Stimulated activated CD4-positive, alpha-beta T cell treated with anti-CD3 and anti-CD28 coated beads, Interleukin-12 subunit alpha, Interleukin-12 subunit beta, amount 100 ng/mL, for 4 hours (primary cell): ENCODE results near the gene PTPRT.

ENCODE experiments used
- DNase-seq: peaks from one replicate; pipeline ENCODE4 v3.0.0-alpha.2; 2020

PTPRT gene

DNA sequence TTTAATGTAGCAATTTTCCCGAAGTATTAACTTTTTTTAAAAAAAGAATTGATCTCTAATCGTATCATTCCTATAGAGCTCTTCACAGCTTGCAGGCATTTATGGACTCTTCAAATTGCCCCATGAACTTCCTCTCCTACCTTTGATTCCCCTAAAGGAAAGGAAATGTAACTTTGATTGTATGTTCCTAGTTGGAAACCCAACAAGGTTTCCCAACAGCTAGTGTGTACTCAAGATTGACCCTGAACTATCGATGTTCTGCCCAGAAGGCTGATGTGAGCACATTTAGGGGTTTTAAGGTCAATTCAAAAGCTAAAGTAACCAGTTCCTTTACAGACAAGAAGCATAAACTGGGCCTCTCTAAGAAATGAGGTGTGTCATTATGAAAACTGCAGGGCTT is 491.7 kb downstream of the PTPRT start:
- no peak for DNase-seq

- DNase-seq: no peak
Observed at GRCh38 chr20:42690842-42691437, 498.8 kb downstream of the PTPRT start.

DNA sequence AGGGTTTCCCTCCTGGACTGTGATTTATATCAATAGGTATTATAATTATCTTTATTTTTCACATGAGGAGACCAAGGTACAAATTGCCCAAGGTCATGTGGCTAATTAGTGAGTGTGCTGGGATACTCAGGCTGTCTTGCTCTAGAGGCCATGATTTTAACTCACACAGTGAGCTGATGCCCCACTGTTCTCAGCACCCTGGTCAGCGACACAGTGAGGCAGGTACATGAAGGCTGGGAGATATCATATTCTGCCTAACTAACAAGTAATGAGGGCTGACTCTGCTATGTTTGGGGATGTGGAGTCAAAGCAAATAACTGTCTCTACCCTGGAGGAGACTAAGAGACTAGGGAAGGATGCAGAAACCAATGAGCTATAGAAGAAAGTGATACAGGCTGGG is 501.1 kb downstream of the PTPRT start:
- no peak for DNase-seq

DNA sequence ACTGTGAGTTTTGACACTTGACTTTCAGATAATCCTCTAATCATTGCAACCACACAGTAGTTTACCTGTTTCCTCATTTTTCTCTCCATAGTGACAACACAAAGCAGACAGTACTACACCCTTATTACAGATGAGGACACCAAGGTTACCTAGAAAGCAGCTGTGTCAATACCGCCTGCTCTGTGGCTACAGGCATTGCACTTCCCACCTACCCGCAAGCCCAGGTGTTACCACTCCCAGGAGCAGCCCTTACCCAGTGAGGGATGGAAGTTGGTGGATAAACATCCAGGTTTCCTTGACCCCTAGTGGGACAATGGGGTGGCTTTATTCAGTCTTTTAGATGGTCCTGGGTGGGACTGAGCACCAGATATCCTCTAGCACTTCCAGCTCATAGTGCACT is 503.6 kb downstream of the PTPRT start:
- no peak for DNase-seq

DNA sequence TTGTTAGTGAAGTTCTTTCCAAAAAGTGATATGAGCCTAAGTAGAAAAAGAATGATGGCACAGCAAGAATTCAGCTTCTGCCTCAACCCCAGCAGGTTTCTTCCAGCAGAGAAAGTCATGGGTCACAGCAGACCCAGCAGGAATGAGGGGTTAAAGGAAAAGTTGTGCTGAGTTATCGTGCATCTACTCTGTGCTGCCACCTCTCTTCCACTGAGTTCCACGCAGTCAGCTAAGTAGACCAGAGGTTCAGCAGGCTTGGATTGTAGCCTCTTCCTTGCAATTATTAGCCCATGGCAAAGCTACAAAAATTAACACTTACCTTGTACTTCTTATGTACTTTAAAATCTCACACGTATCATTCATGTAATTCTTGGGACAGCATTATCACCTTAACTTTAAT is 510.8 kb downstream of the PTPRT start:
- no peak for DNase-seq

- no peak for DNase-seq
Observed at GRCh38 chr20:42656130-42656529, 533.6 kb downstream of the PTPRT start.

DNA sequence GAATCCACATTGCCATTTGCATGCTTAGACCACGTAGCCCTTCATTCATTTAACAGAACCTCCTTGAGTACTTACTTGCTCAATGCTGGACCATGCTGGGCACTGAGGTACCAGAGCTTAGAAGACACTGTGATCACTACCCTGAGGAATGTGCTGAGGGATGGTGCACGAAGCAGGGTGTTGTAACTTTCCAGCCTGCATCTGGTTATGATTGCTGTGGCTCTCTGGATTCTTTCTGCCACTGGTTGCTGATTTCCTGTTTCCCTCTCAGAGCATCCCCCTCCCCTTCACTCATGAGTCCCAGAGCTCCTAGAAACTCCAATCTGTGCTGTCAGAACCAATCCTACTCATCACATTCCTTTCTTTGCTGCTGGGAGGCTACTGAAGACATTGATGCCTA is 537.4 kb downstream of the PTPRT start:
- DNase-seq: no peak

DNA sequence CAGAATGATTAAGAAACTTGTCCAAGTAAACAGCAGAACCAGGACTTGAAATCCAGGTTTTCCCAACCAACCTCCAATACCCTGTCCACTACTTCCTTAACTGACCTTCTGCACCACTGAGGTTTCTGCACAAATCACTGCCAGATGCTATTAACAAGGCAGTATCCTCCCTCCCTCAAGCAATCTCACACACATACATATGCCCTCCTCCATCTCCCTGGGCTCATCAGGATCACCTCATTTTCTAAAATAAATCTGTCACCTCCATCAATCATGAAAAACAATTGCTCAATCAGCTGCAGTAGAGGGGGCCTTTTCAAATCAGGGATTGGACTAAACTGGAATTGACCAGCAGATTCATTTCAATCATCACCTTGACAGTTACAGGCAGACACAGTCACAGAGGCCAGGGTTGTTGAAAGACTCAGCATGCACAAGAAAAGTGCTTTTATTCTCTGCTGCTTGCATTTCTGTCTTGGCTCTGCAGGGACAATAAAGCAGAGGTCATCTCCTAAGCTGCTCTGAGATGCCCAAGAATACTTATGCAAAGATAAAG is 539.4 kb downstream of the PTPRT start:
- no peak for DNase-seq

DNA sequence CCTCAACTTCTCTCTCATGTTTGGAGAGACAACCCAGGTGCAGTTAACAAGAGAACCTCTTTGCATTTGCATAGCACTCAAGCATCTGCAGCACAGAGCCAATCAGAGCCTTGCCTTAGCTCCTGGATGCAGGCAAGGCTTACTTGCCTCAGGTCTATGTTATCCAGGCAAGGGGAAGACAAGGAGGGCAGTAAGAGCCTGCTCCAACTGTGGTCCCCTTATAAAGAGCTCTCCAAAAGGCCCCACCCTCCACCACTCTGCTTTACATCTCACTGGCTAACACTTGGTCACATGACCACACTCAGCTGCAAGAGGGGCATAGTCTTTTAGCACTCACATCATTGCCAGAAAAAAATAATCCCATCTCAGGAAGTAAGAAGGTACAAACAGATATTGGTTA is 540.0 kb downstream of the PTPRT start:
- no peak for DNase-seq

- no peak for DNase-seq
Observed at GRCh38 chr20:42646250-42646649, 543.5 kb downstream of the PTPRT start.

- no peak for DNase-seq
Observed at GRCh38 chr20:42641886-42642285, 547.8 kb downstream of the PTPRT start.

DNA sequence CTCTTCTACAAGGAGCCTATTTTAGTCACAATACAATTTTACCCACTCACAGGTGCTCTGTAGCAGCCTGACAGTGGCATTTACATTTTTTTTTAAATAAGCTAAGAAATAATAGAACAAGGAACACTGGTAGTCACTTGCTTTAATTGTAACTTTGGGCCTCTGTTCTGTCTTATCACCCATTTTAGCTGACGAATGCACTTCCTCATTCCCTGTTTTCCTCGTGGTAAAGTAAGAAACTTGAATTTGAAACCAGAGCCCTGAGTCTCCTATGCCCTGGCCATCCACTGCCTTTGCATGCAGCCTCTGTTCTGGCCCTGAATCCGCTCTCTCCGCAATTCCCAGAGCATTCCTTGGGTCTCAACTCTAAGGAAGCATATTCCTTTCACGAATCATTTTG is 550.6 kb downstream of the PTPRT start:
- no peak for DNase-seq

DNA sequence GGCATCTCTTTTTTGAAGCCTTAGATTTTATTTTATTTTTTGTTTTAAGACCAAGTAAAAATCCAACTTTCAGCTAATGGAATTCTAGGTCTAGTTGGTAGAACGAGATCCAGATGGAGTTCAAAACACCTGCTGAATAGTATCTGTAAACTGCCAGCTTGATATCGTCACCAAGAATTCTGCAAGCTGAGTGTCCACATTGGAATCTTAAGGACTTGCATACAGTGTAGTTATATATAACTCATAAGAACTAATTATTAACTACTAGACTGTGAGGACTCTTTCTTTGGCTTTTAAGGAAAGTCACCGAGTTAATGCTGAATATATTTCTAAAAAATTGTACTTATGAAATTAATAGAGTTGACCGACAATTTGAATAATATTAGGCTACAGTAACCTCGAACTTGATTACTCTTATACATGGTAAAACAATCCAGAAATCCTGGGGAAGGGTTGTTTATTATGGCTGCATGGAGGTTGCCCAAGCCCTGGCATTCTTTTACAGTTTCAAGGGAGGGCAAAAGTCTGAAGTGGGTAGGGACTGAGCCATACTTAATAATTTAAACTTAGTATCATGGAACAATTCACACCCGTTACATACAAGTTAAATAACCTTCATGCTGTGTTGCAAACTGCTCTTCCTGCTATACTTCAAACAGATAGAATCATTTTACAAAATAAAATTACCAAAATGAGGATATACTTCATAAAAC is 553.9 kb downstream of the PTPRT start:
- no peak for DNase-seq

DNA sequence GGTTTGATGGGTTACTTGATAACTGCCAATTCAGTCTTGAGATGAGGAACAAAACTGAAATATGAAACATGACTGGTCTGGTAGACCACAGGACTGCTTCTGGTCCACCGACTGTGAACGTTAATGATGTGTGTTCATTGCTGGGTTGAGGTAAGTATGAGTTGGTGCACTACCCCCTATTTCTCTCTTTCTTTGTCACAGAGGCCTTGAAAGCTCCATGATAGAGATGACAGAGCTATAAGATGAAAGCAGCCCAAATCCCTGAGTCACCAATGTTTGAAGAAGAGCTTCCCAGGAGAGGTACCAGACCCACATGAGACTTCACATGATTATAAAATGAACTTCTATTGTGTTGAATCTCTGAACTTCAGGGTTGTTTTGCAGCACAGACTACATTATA is 555.5 kb downstream of the PTPRT start:
- DNase-seq: no peak

- DNase-seq: no peak
Observed at GRCh38 chr20:42628683-42629082, 561.0 kb downstream of the PTPRT start.

DNA sequence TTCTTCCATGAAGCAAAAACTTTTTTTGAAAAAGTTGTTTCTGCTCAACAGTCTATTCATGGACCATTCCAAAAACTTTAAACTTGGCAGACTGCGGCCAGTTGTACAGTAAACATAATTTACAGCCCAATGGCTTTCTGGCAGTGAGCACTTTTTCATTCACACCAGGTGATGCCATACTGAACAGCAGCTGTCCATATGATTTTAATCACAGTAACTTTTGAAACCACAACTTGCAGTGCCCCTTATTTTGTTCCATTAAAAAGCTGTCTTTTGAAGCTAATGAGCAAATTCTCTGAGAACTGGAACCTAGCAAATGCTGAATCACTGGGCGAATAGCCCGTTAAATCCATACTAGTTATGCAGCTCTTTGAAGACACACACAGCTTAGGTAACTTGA is 576.6 kb downstream of the PTPRT start:
- DNase-seq: no peak

GRCh38 chr20:42611889-42612837 is 577.5 kb downstream of the PTPRT start:
- no peak for DNase-seq

DNA sequence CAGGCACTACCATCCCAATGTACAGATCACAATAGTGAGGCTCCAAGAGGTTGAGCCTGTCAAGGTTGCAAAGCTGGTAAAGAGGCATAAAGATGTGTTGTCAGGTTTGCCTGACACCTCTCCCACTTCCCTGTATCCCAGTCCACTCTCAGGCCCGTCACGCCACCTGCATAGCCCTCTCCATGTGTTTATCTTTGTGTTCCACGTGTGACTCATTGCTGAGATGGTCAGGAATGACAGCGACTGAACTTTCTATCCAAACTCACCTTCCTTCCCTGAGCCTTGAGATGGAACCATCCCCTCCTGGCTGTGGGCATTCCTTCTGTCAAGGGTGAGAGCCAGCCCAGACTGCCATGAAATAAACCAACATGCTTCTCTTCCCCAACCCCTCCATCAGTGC is 578.3 kb downstream of the PTPRT start:
- DNase-seq: no peak

- DNase-seq: no peak
Observed at GRCh38 chr20:42610070-42610469, 579.6 kb downstream of the PTPRT start.

GRCh38 chr20:42609618-42610017 is 580.1 kb downstream of the PTPRT start:
- no peak for DNase-seq

DNA sequence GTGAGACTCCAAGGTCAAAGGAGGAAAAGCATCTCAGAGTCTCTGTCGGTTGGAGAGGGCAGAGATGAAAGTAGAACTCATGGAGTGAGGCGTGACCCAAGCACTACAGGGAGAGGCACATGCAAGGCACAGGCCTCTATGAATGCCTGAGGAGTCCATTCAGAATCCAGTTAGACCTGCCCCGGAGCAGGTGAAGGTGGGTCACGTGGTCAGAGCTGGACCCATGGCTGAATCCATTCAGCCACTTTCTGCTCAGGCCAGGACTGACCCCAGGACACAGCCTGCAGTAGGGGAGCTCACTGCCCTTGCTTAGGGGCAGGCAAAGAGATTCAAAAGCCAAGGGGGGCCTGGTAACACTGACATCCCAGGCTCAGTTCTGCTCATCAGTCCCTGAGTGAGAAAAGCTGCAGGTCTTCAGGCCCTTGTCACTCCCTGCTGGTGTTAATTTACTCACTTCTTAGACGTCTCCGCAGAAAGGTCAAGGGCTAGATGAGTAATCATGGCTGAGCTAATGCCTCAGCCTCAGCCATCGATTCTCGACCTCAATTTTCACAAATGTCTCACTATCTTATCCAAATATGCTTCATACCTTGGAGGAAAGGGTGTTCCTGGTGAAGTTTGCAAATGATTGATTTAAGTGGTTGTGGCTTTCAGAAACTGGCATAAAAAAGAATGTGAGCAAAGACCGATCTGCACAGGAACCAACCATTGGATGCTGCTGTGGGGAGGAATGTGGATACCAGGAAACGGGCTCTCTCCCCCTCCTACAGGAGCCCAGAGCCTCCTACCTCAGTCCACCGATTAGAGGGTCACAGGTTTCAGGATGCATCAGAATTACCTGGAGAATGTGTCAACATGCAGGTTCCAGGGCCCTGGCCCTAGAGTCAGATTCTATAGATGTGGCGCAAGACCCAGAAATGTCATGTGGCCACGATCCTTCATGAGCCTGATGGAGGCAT is 584.4 kb downstream of the PTPRT start:
- no peak for DNase-seq

- no peak for DNase-seq
Observed at GRCh38 chr20:42603655-42604054, 586.1 kb downstream of the PTPRT start.
